Astrocyte (in vitro differentiated cells and primary cell): Measurements from ENCODE around the gene HES3. TPM values are rescaled to one million over a fixed set of nuclear protein-coding genes. Genes with fewer than 3 reads are reported as not detected.

ENCODE experiments used
- DNase-seq: peaks from one replicate; pipeline ENCODE4 v3.0.0-alpha.2; 2010; ENCODE audit warnings: low read depth
- FAIRE-seq: peaks from 2 replicates; lab custom pipeline; 2011; peaks lifted over from hg19 to GRCh38; lab: Jason Lieb, UNC
- H2AFZ ChIP-seq: 2 replicates; pipeline ENCODE4 v1.6.0; 2012; ENCODE audit warnings: low read depth, low read length, inconsistent platforms
- H3K27ac ChIP-seq: 2 replicates; pipeline ENCODE4 v1.5.1; 2011; ENCODE audit warnings: low read depth, low read length, inconsistent platforms
- H3K27me3 ChIP-seq: 2 replicates; pipeline ENCODE4 v1.6.0; 2011; ENCODE audit warnings: low read length, inconsistent platforms; ENCODE audit not compliant: insufficient read depth
- H3K36me3 ChIP-seq: 2 replicates; pipeline ENCODE4 v1.5.1; 2011; ENCODE audit warnings: low read length, inconsistent platforms; ENCODE audit not compliant: insufficient read depth
- H3K4me1 ChIP-seq: 2 replicates; pipeline ENCODE4 v1.5.1; 2011; ENCODE audit warnings: low read length, inconsistent platforms; ENCODE audit not compliant: insufficient read depth
- H3K4me2 ChIP-seq: 2 replicates; pipeline ENCODE4 v1.6.0; 2012; ENCODE audit warnings: low read length, inconsistent platforms
- H3K4me3 ChIP-seq: 2 replicates; pipeline ENCODE4 v1.5.1; 2011; ENCODE audit warnings: low read depth, mild to moderate bottlenecking, low read length, inconsistent platforms; ENCODE audit not compliant: insufficient read depth
- H3K79me2 ChIP-seq: 2 replicates; pipeline ENCODE4 v1.6.0; 2012; ENCODE audit warnings: mild to moderate bottlenecking, low read length, inconsistent platforms; ENCODE audit not compliant: insufficient read depth
- H3K9ac ChIP-seq: 2 replicates; pipeline ENCODE4 v1.6.0; 2012; ENCODE audit warnings: mild to moderate bottlenecking, low read length, inconsistent platforms
- H3K9me3 ChIP-seq: 2 replicates; pipeline ENCODE4 v1.5.1; 2012; ENCODE audit warnings: low read depth, mild to moderate bottlenecking, low read length, inconsistent platforms; ENCODE audit not compliant: insufficient read depth
- H4K20me1 ChIP-seq: 2 replicates; pipeline ENCODE4 v1.6.0; 2012; ENCODE audit warnings: low read length, inconsistent platforms; ENCODE audit not compliant: insufficient read depth
- H3K27ac Mint-ChIP-seq: one replicate; pipeline ENCODE4 v1.8.0; 2021; ENCODE audit warnings: mild to moderate bottlenecking, mixed read lengths; ENCODE audit not compliant: unreplicated experiment
- H3K27me3 Mint-ChIP-seq: one replicate; pipeline ENCODE4 v1.8.0; 2021; ENCODE audit warnings: low read depth, mixed read lengths; ENCODE audit not compliant: unreplicated experiment
- H3K36me3 Mint-ChIP-seq: one replicate; pipeline ENCODE4 v1.8.0; 2021; ENCODE audit warnings: low read depth, mixed read lengths; ENCODE audit not compliant: unreplicated experiment
- H3K4me1 Mint-ChIP-seq: one replicate; pipeline ENCODE4 v1.8.0; 2021; ENCODE audit warnings: low read depth, mixed read lengths; ENCODE audit not compliant: unreplicated experiment
- H3K4me3 Mint-ChIP-seq: one replicate; pipeline ENCODE4 v1.8.0; 2021; ENCODE audit warnings: mild to moderate bottlenecking, moderate library complexity, mixed read lengths; ENCODE audit not compliant: unreplicated experiment
- H3K9me3 Mint-ChIP-seq: one replicate; pipeline ENCODE4 v1.8.0; 2021; ENCODE audit warnings: mild to moderate bottlenecking, mixed read lengths; ENCODE audit not compliant: unreplicated experiment
- EZH2 ChIP-seq: IDR thresholded peaks from 2 replicates; pipeline ENCODE4 v1.6.1; 2012; ENCODE audit warnings: mild to moderate bottlenecking, low read length, inconsistent platforms; ENCODE audit not compliant: insufficient read depth
- total RNA-seq: library from RNA; stranded (reverse); gene quantifications from 2 replicates; pipeline ENCODE4 v1.2.1, GENCODE V29; 2021
- TF ChIP-seq, protein P1 (sequence below): IDR thresholded peaks from 2 replicates; pipeline ENCODE4 v1.5.1; 2011; ENCODE audit warnings: low read depth, mild to moderate bottlenecking, inconsistent platforms, low read length, moderate library complexity; ENCODE audit not compliant: insufficient read depth

The HES3 gene
- total RNA-seq, 1 donor from 2014 or later, result not detected

DNA sequence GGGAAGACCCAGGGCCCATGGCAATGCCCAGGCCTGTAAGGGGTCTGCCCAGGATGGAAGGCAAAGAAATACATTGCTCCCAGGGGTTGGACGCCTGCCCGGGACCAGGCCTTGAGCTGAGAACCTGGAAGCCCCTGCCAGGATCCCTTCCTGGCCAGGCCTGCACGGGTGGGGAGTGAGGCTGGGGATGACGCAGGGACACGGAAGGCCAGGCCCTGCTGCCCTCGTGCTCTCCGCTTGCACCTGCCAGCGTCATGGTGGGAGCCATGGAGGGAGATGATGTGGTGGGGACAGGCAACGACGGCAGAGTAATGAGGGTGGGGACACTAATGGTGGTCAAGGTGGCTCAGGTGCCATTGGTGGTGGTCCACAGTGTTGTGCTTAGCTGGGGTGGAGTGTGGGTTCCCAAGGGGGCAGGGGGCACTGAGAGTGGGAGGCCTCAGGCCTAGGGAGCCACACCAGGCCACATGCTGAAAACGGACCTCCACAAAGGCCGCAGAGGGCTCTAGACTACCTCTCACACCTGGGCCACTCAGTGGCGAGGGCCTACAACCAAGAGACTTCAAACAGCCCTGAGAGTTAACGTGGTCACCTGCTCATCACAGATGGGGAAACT lies 4.3 kb downstream of the HES3 start:
- Mint-ChIP-seq H3K4me3 (no peak overlapping the region), H3K36me3 (no peaks in the 10 kb centered on the region), H3K9me3 (no peaks in the 10 kb centered on the region), H3K4me1 (no peaks in the 10 kb centered on the region), H3K27me3 (peaks cover 57% of the 10 kb centered on the region), H3K27ac (no peak overlapping the region)
- Histone ChIP-seq H3K36me3 (no peaks in the 10 kb centered on the region), H3K9ac (no peak overlapping the region), H3K27ac (no peak overlapping the region), H3K79me2 (no peaks in the 10 kb centered on the region), H4K20me1 (peaks cover 18% of the 10 kb centered on the region), H2AFZ (no peak overlapping the region), H3K9me3 (no peaks in the 10 kb centered on the region), H3K4me2 (no peak overlapping the region), H3K27me3 (peaks cover 25% of the 10 kb centered on the region), H3K4me3 (no peak overlapping the region), H3K4me1 (no peaks in the 10 kb centered on the region)
- TF ChIP-seq, protein P1, sequence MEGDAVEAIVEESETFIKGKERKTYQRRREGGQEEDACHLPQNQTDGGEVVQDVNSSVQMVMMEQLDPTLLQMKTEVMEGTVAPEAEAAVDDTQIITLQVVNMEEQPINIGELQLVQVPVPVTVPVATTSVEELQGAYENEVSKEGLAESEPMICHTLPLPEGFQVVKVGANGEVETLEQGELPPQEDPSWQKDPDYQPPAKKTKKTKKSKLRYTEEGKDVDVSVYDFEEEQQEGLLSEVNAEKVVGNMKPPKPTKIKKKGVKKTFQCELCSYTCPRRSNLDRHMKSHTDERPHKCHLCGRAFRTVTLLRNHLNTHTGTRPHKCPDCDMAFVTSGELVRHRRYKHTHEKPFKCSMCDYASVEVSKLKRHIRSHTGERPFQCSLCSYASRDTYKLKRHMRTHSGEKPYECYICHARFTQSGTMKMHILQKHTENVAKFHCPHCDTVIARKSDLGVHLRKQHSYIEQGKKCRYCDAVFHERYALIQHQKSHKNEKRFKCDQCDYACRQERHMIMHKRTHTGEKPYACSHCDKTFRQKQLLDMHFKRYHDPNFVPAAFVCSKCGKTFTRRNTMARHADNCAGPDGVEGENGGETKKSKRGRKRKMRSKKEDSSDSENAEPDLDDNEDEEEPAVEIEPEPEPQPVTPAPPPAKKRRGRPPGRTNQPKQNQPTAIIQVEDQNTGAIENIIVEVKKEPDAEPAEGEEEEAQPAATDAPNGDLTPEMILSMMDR, result no peak
- TF ChIP-seq EZH2, result no peak
- DNase-seq (no peak), FAIRE-seq (no peak)

DNA sequence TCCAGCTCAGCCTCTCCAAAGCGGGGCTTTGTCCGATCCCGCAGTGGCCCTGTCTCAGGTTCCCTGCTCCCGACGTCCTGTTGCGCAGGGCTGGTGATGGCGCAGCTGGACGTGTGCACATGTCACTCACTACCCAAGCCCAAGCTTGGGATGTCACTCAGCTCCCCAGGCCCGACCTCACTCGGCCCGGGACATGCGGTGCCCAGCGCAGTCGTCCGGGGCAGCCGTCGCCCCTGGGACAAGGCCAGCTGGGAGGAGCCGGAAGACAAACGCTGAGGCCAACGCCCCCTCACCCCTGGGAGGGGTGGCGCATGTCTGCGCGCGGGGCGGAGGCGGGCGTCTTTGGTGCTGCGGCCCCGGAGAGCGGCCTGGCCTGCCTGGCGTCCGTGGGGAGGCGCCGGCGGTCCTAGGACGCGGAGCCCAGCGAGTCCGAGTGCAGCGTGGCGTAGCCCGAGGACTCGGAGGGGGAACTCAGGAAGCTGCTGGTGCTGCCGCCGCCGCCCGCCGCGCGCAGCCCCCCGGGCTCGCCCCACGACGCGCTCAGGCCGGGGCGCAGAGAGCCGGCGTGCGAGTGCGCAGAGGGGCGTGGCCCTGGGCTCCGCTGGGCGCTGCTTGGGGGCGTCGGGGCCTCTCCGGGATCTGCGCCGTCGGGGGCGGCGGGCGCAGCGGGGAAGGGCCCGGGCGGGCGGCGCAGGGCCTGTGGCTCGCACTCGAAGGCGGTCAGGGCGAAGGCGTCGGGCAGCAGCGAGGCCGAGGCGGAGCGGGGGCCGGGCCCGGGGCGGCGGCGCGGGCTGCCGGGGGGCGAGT lies 5.2 kb downstream of the HES3 start:
- Histone ChIP-seq H3K4me1 (no peaks in the 10 kb centered on the region), H3K9me3 (no peaks in the 10 kb centered on the region), H2AFZ (no peak overlapping the region), H3K27ac (no peak overlapping the region), H3K79me2 (no peaks in the 10 kb centered on the region), H4K20me1 (peaks cover 18% of the 10 kb centered on the region), H3K27me3 (peaks cover 18% of the 10 kb centered on the region), H3K9ac (no peak overlapping the region), H3K4me3 (no peak overlapping the region), H3K36me3 (no peaks in the 10 kb centered on the region), H3K4me2 (peak overlapping the region; percentile 55)
- no peaks in the 10 kb centered on the region for H3K4me1 Mint-ChIP-seq
- no peaks in the 10 kb centered on the region for H3K9me3 Mint-ChIP-seq
- peak; percentile 25 for TF ChIP-seq EZH2
- TF ChIP-seq, protein P1, result no peak
- FAIRE-seq (no peak), DNase-seq (no peak)
- no peak overlapping the region for H3K4me3 Mint-ChIP-seq
- peaks cover 51% of the 10 kb centered on the region for H3K27me3 Mint-ChIP-seq
- no peak overlapping the region for H3K27ac Mint-ChIP-seq
- H3K36me3 Mint-ChIP-seq, result no peaks in the 10 kb centered on the region
